A673 (cell line): ENCODE measurements around the gene MTHFD2. TPM values are rescaled to one million over a fixed set of nuclear protein-coding genes. Genes with fewer than 3 reads are reported as not detected.
"Not testable (repeated sequence)": the region's sequence is repeated elsewhere in the genome, so short reads cannot be mapped to it uniquely, and the experiment has no call there.

Source experiments
- BruUV-seq: library from RNA; stranded (reverse); fragments of 400-500 nt; replicated peaks from 2 replicates; lab custom pipeline; 2021; lab: Mats Ljungman, UMichigan
- CTCF ChIA-PET: fragments of 300-600 bp; sonication (Branson Sonifier 250); formaldehyde crosslinking; loops from one replicate; lab custom pipeline; 2022; ENCODE audit warnings: antibody characterized with exemption; lab: Charles Lee
- POLR2A ChIA-PET: fragments of 300-600 bp; sonication (Branson Sonifier 250); formaldehyde crosslinking; loops from one replicate; lab custom pipeline; 2022; ENCODE audit warnings: antibody characterized with exemption; ENCODE audit not compliant: low non-redundant PET; lab: Charles Lee
- DNase-seq: peaks from one replicate; pipeline ENCODE4 v3.0.0-alpha.2; 2015; ENCODE audit warnings: low spot score
- H3K27ac ChIP-seq: fragments of 200-600 bp; sonication (generic); 2 replicates; pipeline ENCODE4 v1.5.1; 2016; ENCODE audit warnings: mixed run types, low read depth, mild to moderate bottlenecking, mixed read lengths, antibody characterized with exemption, low read length; ENCODE audit not compliant: poor library complexity, severe bottlenecking
- H3K27me3 ChIP-seq: fragments of 200-600 bp; sonication (generic); replicated peaks from 2 replicates; pipeline ENCODE4 v1.6.1; 2017; ENCODE audit warnings: mixed run types, low read depth, mild to moderate bottlenecking, mixed read lengths, antibody characterized with exemption, low read length; ENCODE audit not compliant: insufficient read depth, poor library complexity
- H3K36me3 ChIP-seq: fragments of 200-600 bp; sonication (generic); 2 replicates; pipeline ENCODE4 v1.6.1; 2016; ENCODE audit warnings: mixed run types, mild to moderate bottlenecking, mixed read lengths, antibody characterized with exemption, low read length; ENCODE audit not compliant: insufficient read depth, poor library complexity, severe bottlenecking
- H3K4me1 ChIP-seq: fragments of 200-600 bp; sonication (generic); 2 replicates; pipeline ENCODE4 v1.6.1; 2017; ENCODE audit warnings: mixed run types, mild to moderate bottlenecking, mixed read lengths, antibody characterized with exemption, low read length; ENCODE audit not compliant: insufficient read depth, poor library complexity, severe bottlenecking
- H3K4me3 ChIP-seq: fragments of 200-600 bp; sonication (generic); 2 replicates; pipeline ENCODE4 v1.5.1; 2016; ENCODE audit warnings: low read depth, mixed run types, mild to moderate bottlenecking, mixed read lengths, low read length; ENCODE audit not compliant: poor library complexity, severe bottlenecking
- H3K9me3 ChIP-seq: fragments of 200-600 bp; sonication (generic); 2 replicates; pipeline ENCODE4 v1.6.1; 2016; ENCODE audit warnings: mixed run types, low read depth, mild to moderate bottlenecking, mixed read lengths, antibody characterized with exemption, low read length; ENCODE audit not compliant: poor library complexity, severe bottlenecking
- CTCF ChIP-seq: fragments of 300-800, 200-600 bp; sonication (generic); conservative IDR thresholded peaks from 2 replicates; pipeline ENCODE4 v1.5.1; 2017; ENCODE audit warnings: low read depth, mild to moderate bottlenecking, antibody characterized with exemption, low read length, moderate library complexity, mixed read lengths
- EZH2 ChIP-seq: fragments of 200-600 bp; sonication (generic); IDR thresholded peaks from 2 replicates; pipeline ENCODE4 v1.6.1; 2017; ENCODE audit warnings: borderline replicate concordance, low read depth, mild to moderate bottlenecking, mixed read lengths, antibody characterized with exemption, low read length; ENCODE audit not compliant: poor library complexity, severe bottlenecking
- intact Hi-C: fragments of 100-400 bp; cut with micrococcal nuclease; formaldehyde crosslinking; loops from one replicate; pipeline ENCODE4 v1.10.0; 2022; ENCODE audit not compliant: unreplicated experiment
- total RNA-seq: library from RNA; stranded (reverse); gene quantifications from 2 replicates; pipeline ENCODE4 v1.2.3, GENCODE V29; 2021

The MTHFD2 gene
- total RNA-seq, 1 experiment from 2014 or later, result 252 TPM

- H3K36me3 ChIP-seq, result peaks cover 80% of the 10 kb centered on the region
- H3K4me3 ChIP-seq, result no peak overlapping the region
- H3K9me3 ChIP-seq, result no peaks in the 10 kb centered on the region
- ChIA-PET CTCF (no interaction called here), POLR2A (no interaction called here)
- peaks cover 19% of the 10 kb centered on the region for H3K4me1 ChIP-seq
- TF ChIP-seq EZH2, result no peak
- no peak for TF ChIP-seq CTCF
- DNase-seq, result no peak
- H3K27ac ChIP-seq, result no peak overlapping the region
- intact Hi-C loops, result no loop called here
- no peaks in the 10 kb centered on the region for H3K27me3 ChIP-seq
- no TSS peak for BruUV-seq
These were observed 7.2 kb downstream of the MTHFD2 start for GRCh38 chr2:74205596-74205995.

DNA sequence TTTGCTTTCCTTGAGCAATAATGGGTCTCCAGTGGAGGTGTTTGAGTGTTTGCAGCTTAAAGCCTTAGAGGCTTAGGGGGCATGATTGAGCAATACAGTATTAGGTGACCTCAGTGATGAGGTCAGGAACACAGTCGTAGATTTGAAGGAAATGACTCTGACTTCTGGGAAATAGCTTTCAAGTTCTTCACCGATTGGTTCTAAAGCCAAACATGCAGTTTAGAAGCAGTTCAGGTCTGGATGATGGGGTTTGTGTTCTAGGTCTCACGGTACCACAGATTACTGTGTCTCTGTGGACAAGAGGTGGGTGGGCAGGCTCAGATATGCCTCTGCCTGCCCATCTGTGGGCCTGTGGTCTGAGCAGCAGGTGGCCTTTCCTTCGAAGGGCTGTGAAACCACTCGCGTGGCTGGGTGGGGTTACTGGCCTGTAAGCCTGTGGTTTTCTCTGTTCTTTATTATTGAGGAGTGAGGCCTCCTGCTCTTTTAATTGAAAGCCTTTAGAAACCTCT lies 7.8 kb downstream of the MTHFD2 start:
- H3K4me1 ChIP-seq, result peaks cover 13% of the 10 kb centered on the region
- no peak overlapping the region for H3K27ac ChIP-seq
- no TSS peak for BruUV-seq
- peaks cover 83% of the 10 kb centered on the region for H3K36me3 ChIP-seq
- no peak for TF ChIP-seq CTCF
- no peak for TF ChIP-seq EZH2
- POLR2A ChIA-PET, result no interaction called here
- DNase-seq, result no peak
- CTCF ChIA-PET, result no interaction called here
- intact Hi-C loops, result no loop called here
- no peak overlapping the region for H3K4me3 ChIP-seq
- no peaks in the 10 kb centered on the region for H3K9me3 ChIP-seq
- no peaks in the 10 kb centered on the region for H3K27me3 ChIP-seq

DNA sequence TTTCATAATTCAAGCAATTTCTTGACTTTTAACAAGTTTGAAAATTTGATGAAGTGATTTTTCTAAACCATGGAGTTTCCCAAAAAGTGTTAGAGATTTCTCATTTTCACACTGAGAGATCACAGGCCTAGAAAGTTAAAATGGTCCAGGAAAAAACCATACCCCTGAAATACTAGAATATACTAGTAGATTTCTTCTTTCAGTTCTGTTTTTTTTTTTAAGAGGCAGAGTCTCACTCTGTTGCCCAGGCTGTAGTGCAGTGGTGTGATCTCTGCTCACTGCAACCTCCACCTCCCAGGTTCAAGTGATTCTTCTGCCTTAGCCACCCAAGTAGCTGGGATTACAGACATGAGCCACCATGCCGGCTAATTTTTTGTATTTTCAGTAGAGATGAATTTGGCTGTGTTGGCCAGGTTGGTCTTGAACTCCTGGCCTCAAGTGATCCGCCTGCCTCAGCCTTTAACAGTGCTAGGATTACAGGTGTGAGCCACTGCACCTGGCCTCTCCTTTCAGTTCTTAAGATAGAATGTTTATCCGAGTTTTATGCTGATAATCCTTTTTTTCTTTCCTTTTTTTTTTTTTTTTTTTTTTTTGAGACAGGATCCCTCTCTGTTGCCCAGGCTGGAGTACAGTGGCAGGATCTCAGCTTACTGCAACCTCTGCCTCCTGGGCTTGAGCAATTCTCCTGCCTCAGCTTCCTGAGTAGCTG lies 14.4 kb downstream of the MTHFD2 start:
- H3K27ac ChIP-seq, result no peak overlapping the region
- CTCF ChIA-PET, result interaction anchor here (0.6 kb wide), 1 partner anchor 384 kb away, joined by 9 read pairs; the partner anchor contains the start of gene STAMBP
- no peaks in the 10 kb centered on the region for H3K4me1 ChIP-seq
- no peaks in the 10 kb centered on the region for H3K9me3 ChIP-seq
- POLR2A ChIA-PET, result no interaction called here
- intact Hi-C loops, result no loop called here
- H3K36me3 ChIP-seq, result peaks cover 96% of the 10 kb centered on the region
- H3K4me3 ChIP-seq, result no peak overlapping the region
- no TSS peak for BruUV-seq
- TF ChIP-seq CTCF (no peak), EZH2 (no peak)
- no peaks in the 10 kb centered on the region for H3K27me3 ChIP-seq
- no peak for DNase-seq

GRCh38 chr2:74215771-74216170 lies 17.4 kb downstream of the MTHFD2 start:
- CTCF ChIA-PET, result interaction anchor here (0.8 kb wide), 1 partner anchor 16 kb away, joined by 3 read pairs; no protein-coding TSS in a partner anchor
- H3K4me3 ChIP-seq, intact Hi-C loops, BruUV-seq, H3K27ac ChIP-seq, DNase-seq, POLR2A ChIA-PET, H3K27me3 ChIP-seq, H3K9me3 ChIP-seq, H3K4me1 ChIP-seq: not testable (repeated sequence)
- H3K36me3 ChIP-seq, result peaks cover 81% of the 10 kb centered on the region
